ENCODE results near the gene SLC6A18.
"Not testable (repeated sequence)": the region's sequence is repeated elsewhere in the genome, so short reads cannot be mapped to it uniquely, and the experiment has no call there.

Gene SLC6A18

DNA sequence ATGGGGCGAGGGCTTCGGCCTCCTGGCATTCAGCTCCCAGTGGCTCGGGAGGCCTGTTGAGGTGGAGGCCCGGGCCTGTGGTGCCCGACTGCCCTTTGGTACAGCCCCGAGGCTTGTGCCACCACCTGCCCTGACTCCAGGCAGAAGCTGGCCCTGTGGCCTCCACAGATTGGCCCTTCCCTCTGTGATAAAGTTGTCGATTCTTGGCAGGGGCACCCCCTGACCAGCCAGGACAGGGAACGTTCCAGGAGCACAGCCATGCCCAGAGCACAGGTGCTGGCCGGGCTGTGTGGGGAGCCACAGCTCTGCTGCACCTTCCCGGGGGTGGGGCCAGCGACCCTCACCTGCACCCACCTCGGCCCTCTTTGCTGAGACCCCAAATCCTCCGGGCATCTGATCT, 32.7 kb downstream of the SLC6A18 start:
- no peak for DNase-seq

GRCh38 chr5:1259806-1260480, 34.8 kb downstream of the SLC6A18 start:
- DNase-seq: no peak

DNA sequence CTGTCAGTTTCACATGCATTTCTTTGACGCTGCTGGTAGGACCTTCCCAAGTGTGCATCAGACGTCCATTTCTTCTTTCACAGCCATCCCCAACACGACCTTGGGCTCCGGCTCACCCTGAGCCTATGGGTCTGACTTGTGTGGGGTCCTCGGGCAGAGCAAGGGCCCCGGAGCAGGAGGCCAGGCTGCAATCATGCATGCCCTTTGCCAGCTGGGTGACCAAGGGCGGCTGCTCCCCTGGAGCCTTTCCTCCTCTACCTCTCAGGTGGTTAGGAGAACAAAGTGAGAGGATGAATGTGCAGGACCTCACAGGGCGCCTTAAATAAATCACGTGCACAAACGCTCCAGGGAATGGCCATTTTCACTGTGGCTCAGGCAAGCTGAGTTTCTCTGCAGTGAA, 36.5 kb downstream of the SLC6A18 start:
- DNase-seq: no peak

GRCh38 chr5:1262381-1262780, 37.2 kb downstream of the SLC6A18 start:
- DNase-seq: no peak

DNA sequence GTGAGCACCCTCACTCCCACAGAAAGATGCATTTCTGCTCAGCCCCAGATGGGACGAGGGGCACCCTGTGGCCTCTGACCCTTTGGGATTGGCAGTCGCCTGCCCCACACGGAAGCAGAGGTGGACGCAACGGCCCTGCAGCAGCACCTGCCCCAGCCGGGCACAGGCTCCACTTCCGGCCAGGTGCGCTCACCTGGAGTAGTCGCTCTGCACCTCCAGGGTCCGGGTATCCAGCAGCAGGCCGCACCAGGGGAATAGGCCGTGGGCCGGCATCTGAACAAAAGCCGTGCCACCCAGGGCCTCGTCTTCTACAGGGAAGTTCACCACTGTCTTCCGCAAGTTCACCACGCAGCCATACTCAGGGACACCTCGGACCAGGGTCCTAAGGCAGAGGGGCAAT, 39.0 kb downstream of the SLC6A18 start:
- DNase-seq: no peak

DNA sequence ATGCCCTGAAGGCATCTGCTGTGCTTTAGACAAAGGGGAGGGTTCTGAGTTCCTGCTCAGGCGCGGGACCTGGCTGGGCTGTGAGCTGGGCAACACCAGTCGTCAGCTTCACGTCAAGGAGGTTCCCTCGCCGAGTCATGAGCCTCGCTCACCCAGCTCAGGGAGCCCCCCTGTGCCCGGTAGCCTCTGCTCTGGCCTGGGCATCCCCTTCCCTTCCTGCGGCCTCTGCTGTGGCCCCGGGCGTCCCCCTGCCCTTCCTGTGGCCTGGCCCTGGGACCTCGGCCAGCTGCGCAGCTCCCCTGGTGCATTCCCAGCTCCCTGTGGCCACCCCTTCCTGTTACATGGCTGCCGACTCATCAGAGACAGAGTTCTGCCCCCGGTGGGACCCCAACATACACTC, 39.8 kb downstream of the SLC6A18 start:
- DNase-seq: no peak

DNA sequence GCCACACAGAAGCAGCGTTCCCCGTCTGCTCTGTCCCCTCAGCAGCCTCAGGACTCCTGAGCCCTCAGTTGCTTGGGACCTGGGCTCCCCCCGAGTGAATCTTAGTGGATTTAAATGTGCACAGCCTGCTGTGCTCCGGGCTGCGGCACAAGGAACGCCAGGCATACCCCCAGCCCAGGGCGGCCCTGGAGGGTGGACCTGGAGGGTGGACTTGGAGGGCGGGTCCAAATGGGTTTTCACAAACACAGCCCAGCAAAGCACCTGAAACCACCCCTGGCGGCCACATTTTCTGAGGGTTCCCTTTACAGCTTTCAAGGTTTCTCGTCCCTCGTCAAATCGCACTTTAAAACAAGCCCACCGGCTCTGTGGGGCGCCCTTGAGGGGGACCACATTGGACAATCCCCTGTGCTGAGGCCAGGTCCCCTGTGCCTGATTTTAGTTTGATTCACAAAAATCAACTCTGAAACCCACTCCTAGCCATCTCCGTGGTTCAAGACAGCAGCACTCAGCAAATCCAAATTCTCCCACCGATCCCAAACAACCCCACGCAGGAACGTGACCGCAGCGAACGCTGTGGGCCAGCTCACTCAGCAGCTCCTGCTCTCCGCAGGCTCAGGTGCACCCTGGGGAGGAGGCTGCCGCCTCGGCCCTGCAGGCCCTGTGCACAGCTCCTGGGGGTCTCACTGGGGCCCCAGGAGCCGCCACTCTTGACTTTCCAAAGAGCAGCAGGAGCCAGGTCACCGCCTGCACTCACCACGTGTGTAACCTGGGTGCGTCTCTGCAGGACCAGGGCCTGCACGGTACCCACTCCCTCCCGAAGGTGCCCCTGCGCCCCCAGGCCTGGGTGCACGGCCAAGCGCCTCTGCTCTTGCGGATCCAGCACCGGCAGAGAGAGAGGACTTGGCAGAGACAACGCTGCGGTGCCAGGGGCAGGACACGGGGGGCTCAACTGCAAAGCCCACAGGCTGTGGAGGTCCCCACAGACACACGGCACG, 40.6 kb downstream of the SLC6A18 start:
- DNase-seq: no peak

DNA sequence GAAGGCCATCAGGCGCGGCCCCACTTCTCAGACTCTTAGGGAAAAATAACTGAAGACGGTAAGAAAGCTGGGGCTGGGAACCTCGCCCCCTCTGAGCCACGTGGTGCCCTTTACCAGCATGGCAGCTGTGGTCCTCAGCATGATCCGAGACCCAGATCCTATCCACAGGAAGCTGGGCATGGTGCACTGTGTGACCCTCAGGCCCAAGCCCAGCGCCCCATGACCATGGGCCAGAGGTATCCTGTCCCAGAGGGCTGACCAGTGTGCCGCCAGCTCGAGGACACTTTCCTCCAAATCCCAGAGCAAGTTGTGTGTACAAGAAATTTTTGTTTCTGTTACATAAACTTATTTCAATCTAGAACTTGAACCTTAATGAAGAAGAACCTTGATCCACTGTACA, 41.6 kb downstream of the SLC6A18 start:
- DNase-seq: no peak

DNA sequence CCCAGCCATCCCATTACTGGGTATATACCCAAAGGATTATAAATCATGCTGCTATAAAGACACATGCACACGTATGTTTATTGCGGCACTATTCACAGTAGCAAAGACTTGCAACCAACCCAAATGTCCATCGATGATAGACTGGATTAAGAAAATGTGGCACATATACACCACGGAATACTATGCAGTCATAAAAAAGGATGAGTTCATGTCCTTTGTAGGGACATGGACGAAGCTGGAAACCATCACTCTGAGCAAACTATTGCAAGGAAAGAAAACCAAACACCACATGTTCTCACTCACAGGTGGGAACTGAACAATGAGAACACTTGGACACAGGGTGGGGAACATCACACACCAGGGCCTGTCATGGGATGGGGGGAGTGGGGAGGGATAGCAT, 42.3 kb downstream of the SLC6A18 start:
- DNase-seq: not testable (repeated sequence)

GRCh38 chr5:1268056-1268455, 42.9 kb downstream of the SLC6A18 start:
- no peak for DNase-seq

DNA sequence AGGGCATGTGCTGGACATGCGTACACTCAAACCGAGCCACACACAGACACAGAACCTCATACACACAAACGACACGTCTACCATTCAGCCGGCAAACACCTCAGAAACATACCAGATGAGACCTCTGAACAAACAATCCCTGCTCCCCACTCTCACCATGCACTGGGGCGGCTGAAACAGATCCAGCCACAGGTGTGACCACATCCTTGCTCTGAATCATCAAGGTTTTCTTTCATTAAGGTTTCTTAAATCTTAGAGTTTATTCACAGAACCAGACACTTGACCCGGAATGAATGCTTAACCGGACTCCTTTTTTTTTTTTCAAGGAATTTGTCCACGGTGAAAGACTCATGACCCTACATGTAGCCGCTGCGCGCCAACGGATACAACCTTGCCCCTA, 43.5 kb downstream of the SLC6A18 start:
- peak; percentile 60 for DNase-seq

DNA sequence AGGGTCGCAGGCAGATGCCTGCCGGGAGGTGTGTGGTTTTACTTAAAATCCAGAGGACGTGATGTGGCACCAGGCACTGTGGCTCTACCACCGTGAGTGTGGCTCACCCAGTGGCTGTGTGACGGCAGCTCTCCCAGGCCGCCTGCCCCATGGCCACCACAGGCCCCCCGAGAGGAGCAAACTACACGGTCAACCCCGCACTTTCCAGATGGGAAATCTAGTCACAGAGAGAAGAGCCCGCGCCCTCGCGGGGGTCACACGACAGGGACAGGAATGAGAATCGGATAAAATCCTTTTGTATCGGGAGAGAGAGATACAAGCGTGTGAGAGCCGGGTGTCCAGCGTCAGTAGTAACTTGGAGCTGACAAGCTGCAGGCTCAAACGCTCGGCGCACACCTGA, 45.2 kb downstream of the SLC6A18 start:
- DNase-seq: no peak

DNA sequence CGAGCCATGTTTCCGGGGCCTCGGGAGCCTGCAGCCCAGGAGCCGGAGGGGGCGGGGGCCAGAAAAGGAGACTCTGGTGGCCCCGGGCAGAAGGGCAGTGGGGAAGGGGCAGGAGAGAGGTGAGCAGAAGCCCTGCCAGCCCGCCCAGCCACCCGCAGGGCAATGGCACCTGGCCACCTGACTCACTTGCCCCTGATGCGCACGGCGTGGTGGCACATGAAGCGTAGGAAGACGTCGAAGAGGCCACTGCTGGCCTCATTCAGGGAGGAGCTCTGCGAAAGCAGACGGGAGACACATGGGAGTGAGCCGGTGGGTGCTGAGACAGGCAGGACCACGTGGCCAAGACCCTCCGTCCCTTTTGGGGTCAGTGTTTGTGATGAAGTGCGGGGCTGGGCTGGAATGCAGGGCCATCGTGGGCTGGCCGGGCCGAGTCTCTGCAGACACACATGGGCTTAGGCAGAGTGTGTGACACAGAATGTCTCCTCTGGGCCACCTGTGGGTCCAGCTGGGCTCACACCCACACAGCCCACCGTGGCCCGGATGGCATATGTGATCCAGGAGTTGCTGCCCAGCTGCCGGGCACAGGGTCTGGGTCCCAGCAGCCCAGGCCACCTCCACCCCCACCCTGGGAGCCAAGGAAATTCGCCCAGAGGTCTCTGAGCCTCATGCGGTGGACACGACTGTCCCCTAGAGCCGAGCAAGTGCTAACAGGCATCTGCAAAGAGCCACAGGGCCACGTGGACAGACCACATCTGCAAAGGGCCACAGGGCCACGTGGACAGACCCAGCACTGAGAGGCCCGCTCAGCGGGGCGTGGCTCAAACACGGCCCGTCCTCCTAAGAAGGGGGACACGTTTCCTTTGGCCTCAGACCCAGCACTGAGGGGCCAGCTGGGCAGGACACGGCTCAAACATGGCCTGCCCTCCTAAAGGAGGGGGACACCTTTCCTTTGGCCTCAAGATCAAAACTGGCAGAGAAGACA, 46.0 kb downstream of the SLC6A18 start:
- no peak for DNase-seq

DNA sequence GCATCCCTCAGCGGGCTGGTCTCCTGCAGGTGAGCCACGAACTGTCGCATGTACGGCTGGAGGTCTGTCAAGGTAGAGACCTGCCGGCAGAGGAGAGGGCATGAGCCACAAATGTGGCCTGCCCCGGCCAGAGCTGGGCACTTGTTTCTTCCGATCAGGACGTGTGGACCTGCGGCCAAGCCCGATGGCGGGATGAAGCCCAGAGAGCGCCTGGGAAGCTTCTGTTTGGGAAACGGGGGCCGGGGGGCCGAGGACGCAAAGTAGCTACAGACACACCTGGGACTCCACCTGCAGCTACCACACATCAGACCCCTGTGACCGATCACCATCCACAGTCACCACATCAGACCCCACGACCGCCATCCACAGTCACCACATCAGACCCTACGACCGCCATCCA, 47.0 kb downstream of the SLC6A18 start:
- DNase-seq: no peak

DNA sequence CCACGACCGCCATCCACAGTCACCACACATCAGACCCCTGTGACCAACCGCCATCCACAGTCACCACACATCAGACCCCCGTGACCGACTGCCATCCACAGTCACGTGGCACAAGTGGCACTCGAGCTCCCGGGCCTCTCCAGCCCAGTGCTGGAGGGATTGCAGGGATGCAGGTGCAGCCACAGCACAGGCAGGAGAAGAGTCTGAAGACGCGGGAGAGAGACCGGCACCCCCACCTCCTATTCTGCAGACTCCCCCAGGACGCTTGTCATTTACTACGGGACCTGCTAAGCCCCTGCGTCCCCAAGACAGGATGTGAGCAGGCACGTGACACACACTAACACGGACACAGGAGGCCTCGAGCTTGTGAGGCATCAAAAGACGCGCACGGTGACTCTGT, 48.6 kb downstream of the SLC6A18 start:
- DNase-seq: no peak

GRCh38 chr5:1274471-1274870, 49.3 kb downstream of the SLC6A18 start:
- no peak for DNase-seq

DNA sequence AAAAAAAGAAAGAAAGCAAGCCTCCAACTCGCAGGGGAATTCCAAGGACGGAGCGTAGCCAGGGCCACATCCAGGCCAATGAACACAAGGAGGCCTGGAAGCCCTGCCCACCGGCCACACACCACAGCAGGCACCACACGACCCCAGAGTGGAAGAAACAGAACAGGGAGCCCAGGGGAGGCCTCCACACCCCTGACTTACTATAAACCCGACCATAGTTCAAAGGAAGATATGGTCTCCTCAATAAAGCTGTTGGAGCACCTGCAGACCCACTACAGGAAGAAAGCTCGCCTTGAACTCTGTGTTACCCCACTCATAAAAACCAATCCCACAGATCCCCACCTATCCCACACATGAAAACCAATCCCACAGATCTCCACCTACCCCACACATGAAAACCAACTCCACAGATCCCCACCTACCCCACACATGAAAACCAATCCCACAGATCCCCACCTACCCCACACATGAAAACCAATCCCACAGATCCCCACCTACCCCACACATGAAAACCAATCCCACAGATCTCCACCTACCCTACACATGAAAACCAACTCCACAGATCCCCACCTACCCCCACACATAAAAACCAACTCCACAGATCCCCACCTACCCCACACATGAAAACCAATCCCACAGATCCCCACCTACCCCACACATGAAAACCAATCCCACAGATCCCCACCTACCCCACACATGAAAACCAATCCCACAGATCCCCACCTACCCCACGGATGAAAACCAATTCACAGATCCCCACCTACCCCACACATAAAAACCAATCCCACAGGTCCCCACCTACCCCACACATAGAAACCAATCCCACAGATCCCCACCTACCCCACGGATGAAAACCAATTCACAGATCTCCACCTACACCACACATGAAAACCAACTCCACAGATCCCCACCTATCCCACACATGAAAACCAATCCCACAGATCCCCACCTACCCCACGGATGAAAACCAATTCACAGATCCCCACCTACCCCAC, 50.5 kb downstream of the SLC6A18 start:
- DNase-seq: not testable (repeated sequence)

DNA sequence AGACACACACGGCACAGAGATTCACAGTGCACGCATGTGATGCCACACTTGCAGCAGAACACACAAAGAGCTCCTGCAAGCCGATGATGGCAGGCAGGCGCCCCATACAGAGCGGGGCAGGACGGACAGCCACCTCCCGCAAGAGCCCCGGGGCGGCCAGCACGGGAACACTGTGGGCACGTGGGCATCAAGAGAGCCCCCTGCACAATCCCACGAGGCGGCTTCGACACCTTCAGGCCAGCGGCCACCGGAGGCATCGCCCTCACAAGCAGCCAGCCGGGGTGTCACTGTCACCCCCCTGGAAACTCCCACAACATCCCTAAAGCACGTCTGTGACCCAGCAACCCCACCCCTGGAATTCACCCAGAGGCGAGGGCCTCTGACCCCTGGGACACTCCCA, 51.7 kb downstream of the SLC6A18 start:
- no peak for DNase-seq

- DNase-seq: no peak
Measured at GRCh38 chr5:1277331-1277730, 52.1 kb downstream of the SLC6A18 start.

GRCh38 chr5:1277781-1278180, 52.6 kb downstream of the SLC6A18 start:
- no peak for DNase-seq

- no peak for DNase-seq
Measured at GRCh38 chr5:1278216-1278615, 53.0 kb downstream of the SLC6A18 start.
